Adrenal gland (tissue), 12 donors: ENCODE results near the gene PFKFB4. TPM values are rescaled to one million over a fixed set of nuclear protein-coding genes. Genes with fewer than 3 reads are reported as not detected.
"Not testable (repeated sequence)": the region's sequence is repeated elsewhere in the genome, so short reads cannot be mapped to it uniquely, and the experiment has no call there.

Source experiments
- DNase-seq, 7 donors: peaks; one replicate each; pipeline ENCODE4 v3.0.0-alpha.2; 2019 to 2020
- H3K27ac ChIP-seq, 5 donors: fragments of 200-600 bp; sonication (generic) in 4 of 5; 1 replicate in 3 of 5; 2 replicates in 2 of 5; pipeline versions ENCODE4 v1.5.1 to v1.8.0; 2016 to 2020; ENCODE audit warnings: mild to moderate bottlenecking in 1 of 5
- H3K27me3 ChIP-seq: fragments of 200-600 bp; 2 replicates; pipeline ENCODE4 v1.8.0; 2021
- H3K36me3 ChIP-seq, 2 donors: fragments of 200-600 bp; replicated peaks in 1 of 2; 1 replicate in 1 of 2; 2 replicates in 1 of 2; pipeline versions ENCODE4 v1.5.1 to v1.8.0; 2018 to 2022
- H3K4me1 ChIP-seq, 2 donors: fragments of 200-600 bp; replicated peaks in 1 of 2; 1 replicate in 1 of 2; 2 replicates in 1 of 2; pipeline versions ENCODE4 v1.5.1 to v1.8.0; 2018 to 2021
- H3K4me3 ChIP-seq, 4 donors: fragments of 200-600 bp; sonication (generic) in 3 of 4; one replicate each; pipeline ENCODE4 v1.5.1; 2016 to 2018
- H3K9me3 ChIP-seq, 3 donors: fragments of 200-600 bp; sonication (generic) in 1 of 3; replicated peaks in 1 of 3; 1 replicate in 2 of 3; 2 replicates in 1 of 3; pipeline versions ENCODE4 v1.5.1 to v1.8.0; 2016 to 2021
- CTCF ChIP-seq, 6 experiments: fragments of 450-650 bp in 4 of 6; fragments of 200-600 bp in 2 of 6; sonication (generic) in 1 of 6; IDR thresholded peaks; 1 replicate in 5 of 6; 2 replicates in 1 of 6; pipeline versions ENCODE4 v1.5.1 to v1.8.0; 2016 to 2021; ENCODE audit warnings: antibody characterized with exemption in 6 of 6, mild to moderate bottlenecking in 2 of 6, moderate library complexity in 1 of 6
- POLR2A ChIP-seq, 2 donors: fragments of 450-650 bp; IDR thresholded peaks; one replicate each; pipeline ENCODE4 v1.6.1; 2017; ENCODE audit warnings: antibody characterized with exemption in 2 of 2, mild to moderate bottlenecking in 2 of 2, moderate library complexity in 1 of 2
- WGBS, 4 donors: extraction: QIAGEN DNeasy Blood & Tissue Kit in 2 of 4; methylation state at CpG; one replicate each; pipeline versions ENCODE4 v1.1.5 to v1.1.7; 2013 to 2017; 5-methylcytosine and 5-hydroxymethylcytosine counted together
- intact Hi-C, 2 donors: fragments of 100-400 bp; cut with DNase I; formaldehyde crosslinking; loops; one replicate each; pipeline versions ENCODE4 v1.14.1 to v1.15.0; 2022 to 2023
- polyA plus RNA-seq, 3 donors: library from polyadenylated mRNA; stranded (reverse); fragments of 200-250 nt in 2 of 3; fragments of 350-450 nt in 1 of 3; fragmentation: Illumina TruSeq in 1 of 3; extraction: RNeasy Lipid Tissue Mini Kit (QIAGEN cat#74804) in 1 of 3; gene quantifications; one replicate each; pipeline ENCODE4 v1.2.3, GENCODE V29; 2013 to 2014
- total RNA-seq, 9 donors: library from RNA; depleted of rRNA in 4 of 9; stranded (reverse); fragments of >200 nt in 4 of 9; fragments of 120-200 nt in 1 of 9; fragmentation: NEBNext Ultra II Directional in 1 of 9; extraction: Animal tissue kit (Norgen Biotek cat#: 25700) in 1 of 9; gene quantifications; one replicate each; pipeline versions ENCODE4 v1.1.0 to v1.2.4, GENCODE V29; 2013 to 2023
- donor health status: healthy with polysubstance abuse.
- donor health status: Bipolar disorder and iron deficiency.
- donor health status: DM: yes; HTN: yes; CAD: no.
- donor health status: DM: no; HTN: no; CAD: no.
- donor health status: DM: no; HTN: no; CAD: no.
- donor health status: DM: yes; HTN: yes; CAD: no.

PFKFB4 gene
- total and polyA plus RNA-seq, 12 donors = 1.8 to 12.9 (median 4.5) TPM

- Histone ChIP-seq H3K27me3 (no peaks in the 10 kb centered on the region), H3K36me3 (no peaks in the 10 kb centered on the region), H3K27ac (no peak overlapping the region), H3K4me1 (peaks cover 7 to 13% of the 10 kb centered on the region in 2 donors), H3K4me3 (no peak overlapping the region), H3K9me3 (no peaks in the 10 kb centered on the region)
- peak in 1 of 7 donors; percentile 7 for DNase-seq
- TF ChIP-seq POLR2A (IDR thresholded peaks at IDR 0.05) (no peak), CTCF (IDR thresholded peaks at IDR 0.05) (no peak)
- intact Hi-C loops = no loop called here
- WGBS, 4 donors = 87 to 93% (median 89%) methylated on average over 5 to 9 of the region's 9 CpGs
These were observed 78.6 kb downstream of the PFKFB4 start for GRCh38 chr3:48477959-48478520.

DNA sequence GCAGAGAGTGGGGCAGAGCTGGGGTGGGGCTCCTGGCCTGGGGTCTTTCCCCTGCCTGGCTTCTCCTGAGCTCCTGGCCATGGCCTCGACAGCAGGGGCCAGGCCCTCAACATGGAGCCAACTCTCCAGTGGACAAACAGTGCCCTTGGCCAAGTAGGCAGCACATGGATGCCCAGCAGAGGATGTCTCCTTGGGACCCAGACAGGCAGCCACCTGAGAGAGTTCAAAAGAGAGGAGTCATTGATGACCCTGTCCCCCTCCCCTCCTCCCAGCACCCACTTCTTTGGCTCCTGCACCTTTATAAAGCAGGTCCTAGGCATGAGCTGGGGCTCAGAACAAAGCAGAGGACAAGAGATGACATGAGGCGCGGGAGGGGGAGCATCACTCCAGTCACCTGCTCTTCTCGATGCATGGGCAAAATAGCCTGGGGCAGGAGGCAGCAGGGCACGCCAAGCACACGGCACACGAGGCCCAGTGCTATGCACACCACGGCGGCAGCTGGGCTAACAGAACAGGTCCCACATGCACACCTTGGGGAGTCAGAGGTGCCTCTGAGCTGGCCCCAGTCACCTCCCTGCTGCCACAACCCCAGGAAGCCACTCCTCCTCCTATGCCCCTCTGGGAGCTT is 80.1 kb downstream of the PFKFB4 start:
- Histone ChIP-seq H3K27ac (no peak overlapping the region), H3K36me3 (no peaks in the 10 kb centered on the region), H3K4me3 (no peak overlapping the region), H3K27me3 (no peaks in the 10 kb centered on the region), H3K4me1 (peaks cover 17 to 22% of the 10 kb centered on the region in 2 donors), H3K9me3 (no peaks in the 10 kb centered on the region)
- TF ChIP-seq CTCF (IDR thresholded peaks at IDR 0.05) = no peak
- TF ChIP-seq POLR2A (IDR thresholded peaks at IDR 0.05) = no peak
- 82 to 92% (median 87%) methylated on average over 7 to 9 of the region's 9 CpGs for WGBS, 4 donors
- intact Hi-C loops = no loop called here
- peak in 1 of 7 donors; percentile 53 for DNase-seq

DNA sequence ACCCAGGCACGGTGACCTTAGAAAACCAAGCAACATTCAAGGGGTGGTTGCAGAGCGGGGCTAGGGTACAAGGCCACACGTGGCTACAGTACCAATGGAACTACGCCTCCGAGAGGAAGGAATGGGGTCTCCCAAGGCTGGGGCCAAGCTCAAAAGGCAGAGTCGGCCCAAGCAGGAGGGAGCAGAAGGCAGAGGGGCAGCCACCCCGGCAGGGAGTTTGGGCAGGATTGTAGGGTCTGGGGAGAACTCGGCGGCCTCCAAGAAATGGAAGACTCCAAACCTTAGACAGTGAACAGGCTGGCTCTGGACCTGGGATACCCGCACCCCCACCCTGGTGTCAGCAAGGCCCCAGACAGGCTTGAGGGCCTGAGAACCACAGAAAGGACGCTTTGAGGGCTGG is 81.4 kb downstream of the PFKFB4 start:
- Histone ChIP-seq H3K4me3 (no peak overlapping the region), H3K4me1 (peaks cover 18 to 36% of the 10 kb centered on the region in 2 donors), H3K27me3 (no peaks in the 10 kb centered on the region), H3K36me3 (no peaks in the 10 kb centered on the region), H3K27ac (peak overlapping the region in 1 of 5 donors; percentile 55), H3K9me3 (no peaks in the 10 kb centered on the region)
- DNase-seq = no peak
- WGBS, 4 donors = 86 to 88% (median 87%) methylated on average over 9 to 11 of the region's 11 CpGs
- intact Hi-C loops = no loop called here
- TF ChIP-seq CTCF (IDR thresholded peaks at IDR 0.05) (no peak), POLR2A (IDR thresholded peaks at IDR 0.05) (no peak)

DNA sequence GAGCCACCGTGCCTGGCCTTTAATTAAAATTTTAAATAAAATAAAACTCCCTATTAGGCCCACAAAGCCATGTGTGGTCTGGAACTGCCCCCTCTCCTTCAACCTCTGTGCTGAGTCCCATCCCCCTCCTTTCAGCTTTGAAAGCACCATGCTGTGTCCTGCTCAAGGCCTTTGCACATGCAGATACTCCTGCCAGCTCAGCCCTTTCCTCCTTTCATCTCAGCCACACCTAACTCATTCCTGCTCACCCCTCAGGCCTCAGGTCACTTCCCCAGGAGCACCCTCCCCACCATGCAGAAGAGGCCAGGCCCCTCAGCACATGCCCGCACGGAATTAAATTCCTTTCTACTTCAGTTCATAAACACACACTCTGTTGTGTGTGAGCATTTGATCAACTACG is 82.0 kb downstream of the PFKFB4 start:
- Histone ChIP-seq H3K4me1 (peaks cover 18 to 42% of the 10 kb centered on the region in 2 donors), H3K27me3 (no peaks in the 10 kb centered on the region), H3K27ac (peak overlapping the region in 1 of 5 donors; percentile 55), H3K36me3 (peaks cover 0 to 2% of the 10 kb centered on the region in 2 donors), H3K4me3 (no peak overlapping the region), H3K9me3 (no peaks in the 10 kb centered on the region)
- intact Hi-C loops = no loop called here
- peak in 4 of 7 donors; percentile 35 to 59 (median 47) for DNase-seq
- no peak for TF ChIP-seq POLR2A (IDR thresholded peaks at IDR 0.05)
- no peak for TF ChIP-seq CTCF (IDR thresholded peaks at IDR 0.05)
- WGBS, 4 donors = 46 to 75% (median 57%) methylated on average over 4 of the region's 4 CpGs

DNA sequence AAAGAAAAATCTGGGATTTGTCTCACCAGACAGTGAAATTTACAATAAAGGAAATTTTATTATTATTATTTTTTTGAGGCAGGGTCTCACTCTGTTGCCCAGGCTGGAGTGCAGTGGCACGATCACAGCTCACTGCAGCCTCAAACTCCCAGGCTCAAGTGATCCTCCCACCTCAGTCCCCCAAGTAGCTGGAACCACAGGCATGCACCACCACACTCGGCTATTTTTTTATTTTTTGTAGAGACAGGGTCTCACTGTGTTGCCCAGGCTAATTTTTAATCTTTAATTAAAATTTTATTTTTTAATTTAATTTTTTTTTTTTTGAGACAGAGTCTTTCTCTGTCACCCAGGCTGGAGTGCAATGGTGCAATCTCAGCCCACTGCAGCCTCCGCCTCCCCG is 82.6 kb downstream of the PFKFB4 start:
- H3K4me1 ChIP-seq = peaks cover 18 to 47% of the 10 kb centered on the region in 2 donors
- H3K27ac ChIP-seq = peak overlapping the region in 1 of 5 donors; percentile 93

More for the DNA sequence above, 82.6 kb downstream of the PFKFB4 start:
- 92 to 97% (median 93%) methylated on average over 4 of the region's 4 CpGs for WGBS, 4 donors
- DNase-seq, H3K9me3 ChIP-seq, H3K4me3 ChIP-seq, intact Hi-C loops, H3K36me3 ChIP-seq, H3K27me3 ChIP-seq: not testable (repeated sequence)
